DOHH2 (cell line): ENCODE data around the gene ARID1B.

Source experiments
- CTCF ChIP-seq: fragments of 200-600 bp; sonication (generic); IDR thresholded peaks from one replicate; pipeline ENCODE4 v1.5.1; 2014; ENCODE audit warnings: antibody characterized with exemption, mild to moderate bottlenecking, low read depth, low read length; ENCODE audit not compliant: poor library complexity, severe bottlenecking
- EZH2phosphoT487 ChIP-seq: fragments of 200-600 bp; sonication (generic); IDR thresholded peaks from 2 replicates; pipeline ENCODE4 v1.6.1; 2017; ENCODE audit warnings: borderline replicate concordance, mild to moderate bottlenecking, antibody characterized with exemption, low read length, moderate library complexity, mixed read lengths

GRCh38 chr6:157038610-157039009, 261.4 kb downstream of the ARID1B start:
- TF ChIP-seq CTCF (no peak), EZH2phosphoT487 (no peak)
